Measurements from ENCODE around the gene GPR137B.

Gene GPR137B

DNA sequence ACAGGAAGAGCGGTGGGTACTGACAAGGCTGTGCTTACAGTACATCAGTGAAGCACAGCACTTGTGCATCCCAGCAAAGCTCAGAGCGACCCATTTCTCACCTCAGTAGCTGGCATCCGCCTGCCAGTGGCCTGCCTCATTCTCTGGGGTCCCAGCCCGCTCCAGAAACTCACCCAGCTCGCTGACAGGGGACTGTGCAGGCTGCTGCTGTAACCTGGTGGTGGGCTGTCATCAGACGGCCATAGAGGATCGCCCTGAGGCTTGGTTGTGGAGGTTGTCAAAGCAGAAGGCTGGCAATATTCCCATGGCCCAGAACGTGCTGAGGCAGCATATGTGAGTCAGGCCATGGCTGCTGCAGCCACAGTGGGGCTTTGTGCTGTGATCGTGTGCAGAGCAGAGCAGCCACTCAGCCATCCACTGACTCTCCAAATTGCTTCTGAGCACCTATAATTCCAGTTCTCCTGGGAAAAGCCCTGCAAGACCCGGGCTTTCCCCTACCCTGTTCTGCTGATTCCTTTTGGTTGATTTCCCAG is 13.6 kb upstream of the GPR137B start:
- H3K4me3 ChIP-seq (ENCODE audit: low read depth, low read length) = no peak overlapping the region
- TF ChIP-seq, protein P1, sequence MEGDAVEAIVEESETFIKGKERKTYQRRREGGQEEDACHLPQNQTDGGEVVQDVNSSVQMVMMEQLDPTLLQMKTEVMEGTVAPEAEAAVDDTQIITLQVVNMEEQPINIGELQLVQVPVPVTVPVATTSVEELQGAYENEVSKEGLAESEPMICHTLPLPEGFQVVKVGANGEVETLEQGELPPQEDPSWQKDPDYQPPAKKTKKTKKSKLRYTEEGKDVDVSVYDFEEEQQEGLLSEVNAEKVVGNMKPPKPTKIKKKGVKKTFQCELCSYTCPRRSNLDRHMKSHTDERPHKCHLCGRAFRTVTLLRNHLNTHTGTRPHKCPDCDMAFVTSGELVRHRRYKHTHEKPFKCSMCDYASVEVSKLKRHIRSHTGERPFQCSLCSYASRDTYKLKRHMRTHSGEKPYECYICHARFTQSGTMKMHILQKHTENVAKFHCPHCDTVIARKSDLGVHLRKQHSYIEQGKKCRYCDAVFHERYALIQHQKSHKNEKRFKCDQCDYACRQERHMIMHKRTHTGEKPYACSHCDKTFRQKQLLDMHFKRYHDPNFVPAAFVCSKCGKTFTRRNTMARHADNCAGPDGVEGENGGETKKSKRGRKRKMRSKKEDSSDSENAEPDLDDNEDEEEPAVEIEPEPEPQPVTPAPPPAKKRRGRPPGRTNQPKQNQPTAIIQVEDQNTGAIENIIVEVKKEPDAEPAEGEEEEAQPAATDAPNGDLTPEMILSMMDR (IDR thresholded peaks at IDR 0.05; ENCODE audit: control insufficient read depth, extremely low read depth, insufficient read depth) = no peak
- no peak for DNase-seq (ENCODE audit: low read depth)

DNA sequence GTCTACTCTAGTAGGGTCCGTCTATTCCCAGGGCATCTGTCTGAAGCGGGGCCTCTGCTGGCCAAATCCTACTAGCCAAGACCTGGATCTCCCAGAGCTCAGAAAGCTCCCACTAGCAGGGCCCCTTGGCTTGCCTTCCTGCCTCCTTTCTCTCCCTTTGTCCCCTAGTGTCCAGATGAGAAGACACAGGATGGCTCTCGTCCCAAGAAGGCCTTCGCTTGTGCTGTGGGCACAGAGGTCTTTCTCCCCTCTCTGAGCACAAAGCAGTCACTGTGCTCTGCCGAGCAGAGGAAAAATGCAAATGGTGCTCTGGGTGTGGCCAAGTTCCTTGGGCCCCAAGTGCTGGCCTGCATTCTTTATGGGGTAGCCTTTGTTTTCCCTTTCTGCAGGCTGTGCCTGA is 13.0 kb upstream of the GPR137B start:
- no peak for DNase-seq (ENCODE audit: low read depth)
- H3K4me3 ChIP-seq (ENCODE audit: low read depth, low read length) = no peak overlapping the region
- TF ChIP-seq, protein P1 (IDR thresholded peaks at IDR 0.05; ENCODE audit: control insufficient read depth, extremely low read depth, insufficient read depth) = no peak

DNA sequence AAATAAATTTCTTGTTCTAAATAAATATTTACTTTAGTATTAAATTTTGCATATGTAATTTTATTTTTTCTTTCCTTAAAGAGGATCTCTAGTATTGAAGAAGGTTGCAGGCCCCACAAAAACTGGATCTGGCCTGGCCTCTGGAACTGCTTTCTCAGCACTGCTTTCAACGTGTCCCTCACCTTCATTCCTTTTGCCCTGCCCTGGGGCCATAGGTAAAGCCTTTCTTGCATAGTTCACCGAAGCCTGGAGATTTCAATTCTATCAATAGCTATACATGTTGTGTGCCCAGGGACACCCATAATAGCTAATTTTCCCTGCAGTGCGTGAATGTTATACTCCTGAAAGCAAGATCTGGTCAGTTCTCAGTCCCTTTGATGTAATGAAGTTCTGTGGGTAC is 12.0 kb upstream of the GPR137B start:
- no peak for DNase-seq (ENCODE audit: low read depth)
- no peak overlapping the region for H3K4me3 ChIP-seq (ENCODE audit: low read depth, low read length)
- TF ChIP-seq, protein P1 (IDR thresholded peaks at IDR 0.05; ENCODE audit: control insufficient read depth, extremely low read depth, insufficient read depth) = no peak

DNA sequence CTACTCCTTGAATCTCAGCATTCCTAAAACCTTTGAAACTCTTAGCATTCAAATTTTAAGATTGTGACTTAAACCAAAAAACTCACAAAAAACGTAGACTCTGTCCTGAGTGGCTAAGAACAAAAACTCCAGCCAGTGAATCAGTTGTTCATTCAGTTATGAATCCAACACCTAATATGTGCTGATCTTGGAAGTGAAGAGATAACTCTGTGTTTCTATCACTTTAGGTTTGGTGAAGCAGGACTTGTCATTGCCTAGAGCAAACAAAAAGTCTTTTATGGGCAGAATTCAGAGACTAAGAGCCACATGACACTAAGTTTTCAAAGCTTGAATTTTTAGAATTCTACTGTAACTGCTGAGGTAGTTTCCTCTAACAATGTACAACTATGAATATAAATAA is 10.4 kb upstream of the GPR137B start:
- DNase-seq (ENCODE audit: low read depth) = no peak
- no peak overlapping the region for H3K4me3 ChIP-seq (ENCODE audit: low read depth, low read length)
- TF ChIP-seq, protein P1 (IDR thresholded peaks at IDR 0.05; ENCODE audit: control insufficient read depth, extremely low read depth, insufficient read depth) = no peak

DNA sequence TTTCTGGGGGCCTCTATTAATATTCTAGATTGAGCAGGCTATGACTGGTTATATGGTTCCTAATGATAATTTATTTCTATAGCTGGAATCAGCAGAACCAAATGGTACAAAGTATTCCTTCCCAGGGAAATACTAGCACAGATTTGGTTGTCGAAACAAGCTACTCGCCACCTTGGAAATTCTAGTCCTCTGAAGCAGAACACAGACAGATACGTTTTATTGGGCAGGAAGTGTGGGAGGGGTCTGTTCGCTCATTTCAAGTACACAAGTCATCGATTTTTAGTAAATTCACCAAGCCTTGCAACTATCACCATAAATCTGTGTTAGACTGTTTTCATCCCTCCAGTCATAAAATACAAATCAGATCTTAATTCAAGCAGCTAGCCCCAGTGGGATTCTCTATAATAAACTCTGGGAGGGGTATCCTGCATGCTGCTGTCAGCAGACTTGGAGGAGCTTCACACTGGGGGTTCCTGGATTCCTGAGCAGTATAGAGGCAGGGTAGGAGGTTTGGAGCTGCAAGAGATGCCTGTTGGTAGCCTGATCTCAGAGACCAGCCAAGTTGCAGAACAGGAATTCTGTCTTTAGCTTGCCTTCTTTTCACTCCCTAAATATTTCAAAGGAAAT is 9.8 kb upstream of the GPR137B start:
- DNase-seq (ENCODE audit: low read depth) = no peak
- H3K4me3 ChIP-seq (ENCODE audit: low read depth, low read length) = no peak overlapping the region
- TF ChIP-seq, protein P1 (IDR thresholded peaks at IDR 0.05; ENCODE audit: control insufficient read depth, extremely low read depth, insufficient read depth) = no peak

DNA sequence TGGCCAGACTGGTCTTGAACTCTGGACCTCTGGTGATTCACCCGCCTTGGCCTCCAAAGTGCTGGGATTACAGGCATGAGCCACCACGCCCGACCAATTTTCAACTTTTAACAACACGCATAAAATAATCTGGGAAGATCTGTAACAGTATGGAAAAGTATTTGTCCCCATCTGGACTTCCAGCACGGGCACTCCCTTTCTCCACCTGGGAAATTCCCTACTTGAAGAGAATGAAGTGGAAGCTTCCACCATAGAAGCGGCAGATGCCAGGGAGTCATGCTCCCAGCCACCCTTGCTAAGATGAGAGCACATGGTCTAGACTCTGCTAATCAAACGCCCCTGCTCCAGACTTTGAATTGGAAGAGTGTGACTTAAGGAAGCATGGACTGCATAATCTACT is 9.0 kb upstream of the GPR137B start:
- no peak for DNase-seq (ENCODE audit: low read depth)
- no peak overlapping the region for H3K4me3 ChIP-seq (ENCODE audit: low read depth, low read length)
- TF ChIP-seq, protein P1 (IDR thresholded peaks at IDR 0.05; ENCODE audit: control insufficient read depth, extremely low read depth, insufficient read depth) = no peak

DNA sequence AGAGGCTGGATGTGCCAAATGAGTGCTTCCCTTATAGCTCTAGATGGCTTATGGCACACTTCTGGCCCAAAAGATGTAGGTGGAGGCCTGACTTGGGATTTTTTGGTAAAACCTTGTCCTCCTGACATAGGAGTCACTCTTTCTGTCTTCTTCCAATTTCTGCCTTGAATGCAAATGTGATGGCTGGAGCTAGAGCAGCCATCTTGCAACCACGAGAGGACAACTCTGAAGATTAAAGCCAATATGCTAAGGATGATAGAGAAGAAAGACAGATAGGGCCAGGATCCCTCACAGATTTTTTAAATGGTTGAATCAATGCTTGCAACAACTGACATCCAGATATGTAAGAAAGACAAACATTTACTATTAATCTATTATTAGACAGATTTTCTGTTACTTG is 8.5 kb upstream of the GPR137B start:
- TF ChIP-seq, protein P1 (IDR thresholded peaks at IDR 0.05; ENCODE audit: control insufficient read depth, extremely low read depth, insufficient read depth) = no peak
- no peak for DNase-seq (ENCODE audit: low read depth)
- H3K4me3 ChIP-seq (ENCODE audit: low read depth, low read length) = no peak overlapping the region
